H9 (cell line): Measurements from ENCODE around the gene MT1F. TPM values are rescaled to one million over a fixed set of nuclear protein-coding genes. Genes with fewer than 3 reads are reported as not detected.

Experiments used
- DNase-seq: peaks from one replicate; pipeline ENCODE4 v3.0.0-alpha.2; 2017
- H2AFZ ChIP-seq: one replicate; pipeline ENCODE4 v1.6.1; 2013; ENCODE audit warnings: mild to moderate bottlenecking, low read length, control low read depth, moderate library complexity
- H2AK5ac ChIP-seq: 2 replicates; pipeline ENCODE4 v1.6.1; 2013; ENCODE audit warnings: low read length, control low read depth, mixed read lengths; ENCODE audit not compliant: insufficient read length
- H2BK120ac ChIP-seq: one replicate; pipeline ENCODE4 v1.6.1; 2013; ENCODE audit warnings: low read depth, mild to moderate bottlenecking, low read length, control low read depth, inconsistent platforms; ENCODE audit not compliant: poor library complexity, severe bottlenecking
- H2BK12ac ChIP-seq: 2 replicates; pipeline ENCODE4 v1.6.1; 2013; ENCODE audit warnings: low read length, control low read depth, mixed read lengths, low read depth; ENCODE audit not compliant: insufficient read length
- H2BK15ac ChIP-seq: 2 replicates; pipeline ENCODE4 v1.6.1; 2013; ENCODE audit warnings: low read depth, low read length, control low read depth
- H2BK20ac ChIP-seq: one replicate; pipeline ENCODE4 v1.6.1; 2013; ENCODE audit warnings: low read depth, mild to moderate bottlenecking, low read length, control low read depth, inconsistent platforms; ENCODE audit not compliant: poor library complexity, severe bottlenecking
- H2BK5ac ChIP-seq: 2 replicates; pipeline ENCODE4 v1.6.1; 2013; ENCODE audit warnings: low read length, control low read depth, mixed read lengths; ENCODE audit not compliant: insufficient read length
- H3K14ac ChIP-seq: 2 replicates; pipeline ENCODE4 v1.6.1; 2013; ENCODE audit warnings: low read length, control low read depth; ENCODE audit not compliant: insufficient read depth
- H3K18ac ChIP-seq: 2 replicates; pipeline ENCODE4 v1.6.1; 2013; ENCODE audit warnings: low read depth, mild to moderate bottlenecking, mixed read lengths, low read length, control low read depth; ENCODE audit not compliant: insufficient read length
- H3K23ac ChIP-seq: 2 replicates; pipeline ENCODE4 v1.6.1; 2013; ENCODE audit warnings: low read length, control low read depth, mixed read lengths, low read depth; ENCODE audit not compliant: insufficient read length
- H3K23me2 ChIP-seq: 2 replicates; pipeline ENCODE4 v1.6.1; 2013; ENCODE audit warnings: low read depth, mild to moderate bottlenecking, mixed read lengths, low read length, control low read depth; ENCODE audit not compliant: insufficient read length, poor library complexity, severe bottlenecking
- H3K27ac ChIP-seq: 2 replicates; pipeline ENCODE4 v1.5.1; 2013; ENCODE audit warnings: low read length, control low read depth, mixed read lengths, low read depth; ENCODE audit not compliant: insufficient read length
- H3K27me3 ChIP-seq: 2 replicates; pipeline ENCODE4 v1.6.1; 2013; ENCODE audit warnings: low read length, control low read depth, inconsistent platforms; ENCODE audit not compliant: insufficient read depth
- H3K4ac ChIP-seq: 2 replicates; pipeline ENCODE4 v1.6.1; 2013; ENCODE audit warnings: low read depth, mild to moderate bottlenecking, control low read depth, inconsistent platforms, low read length, moderate library complexity
- H3K4me1 ChIP-seq: 2 replicates; pipeline ENCODE4 v1.6.1; 2013; ENCODE audit warnings: low read length, control low read depth, inconsistent platforms; ENCODE audit not compliant: insufficient read depth
- H3K4me2 ChIP-seq: 2 replicates; pipeline ENCODE4 v1.6.1; 2013; ENCODE audit warnings: low read length, control low read depth, mixed read lengths; ENCODE audit not compliant: insufficient read length, insufficient read depth
- H3K56ac ChIP-seq: 2 replicates; pipeline ENCODE4 v1.6.1; 2013; ENCODE audit warnings: low read depth, mild to moderate bottlenecking, mixed read lengths, low read length, control low read depth; ENCODE audit not compliant: insufficient read length
- H3K79me1 ChIP-seq: 2 replicates; pipeline ENCODE4 v1.6.1; 2013; ENCODE audit warnings: low read depth, mild to moderate bottlenecking, moderate library complexity, low read length, control low read depth, inconsistent platforms; ENCODE audit not compliant: insufficient read depth, poor library complexity, severe bottlenecking
- H3K79me2 ChIP-seq: 2 replicates; pipeline ENCODE4 v1.6.1; 2013; ENCODE audit warnings: low read length, control low read depth, inconsistent platforms; ENCODE audit not compliant: insufficient read depth
- H3K9ac ChIP-seq: 2 replicates; pipeline ENCODE4 v1.6.1; 2013; ENCODE audit warnings: low read length, control low read depth, mixed read lengths; ENCODE audit not compliant: insufficient read length; ENCODE audit errors: extremely low read depth
- H3K9me3 ChIP-seq: one replicate; pipeline ENCODE4 v1.6.1; 2013; ENCODE audit warnings: low read depth, low read length, inconsistent platforms; ENCODE audit not compliant: control insufficient read depth
- H3T11ph ChIP-seq: one replicate; pipeline ENCODE4 v1.6.1; 2013; ENCODE audit warnings: mild to moderate bottlenecking, low read length, control low read depth, inconsistent platforms
- H4K20me1 ChIP-seq: one replicate; pipeline ENCODE4 v1.6.1; 2013; ENCODE audit not compliant: control insufficient read depth, insufficient read length, insufficient read depth
- H4K5ac ChIP-seq: 2 replicates; pipeline ENCODE4 v1.6.1; 2013; ENCODE audit warnings: low read depth, mild to moderate bottlenecking, mixed read lengths, low read length, control low read depth; ENCODE audit not compliant: insufficient read length
- H4K8ac ChIP-seq: replicated peaks from 2 replicates; pipeline ENCODE4 v1.6.1; 2013; ENCODE audit warnings: low read length, control low read depth, mixed read lengths, low read depth; ENCODE audit not compliant: insufficient read length
- H4K91ac ChIP-seq: 2 replicates; pipeline ENCODE4 v1.6.1; 2013; ENCODE audit warnings: low read depth, mild to moderate bottlenecking, moderate library complexity, mixed read lengths, low read length, control low read depth; ENCODE audit not compliant: insufficient read length
- H3K27ac Mint-ChIP-seq, 3 experiments: 2 replicates in 2 of 3; 3 replicates in 1 of 3; pipeline ENCODE4 v1.8.0; 2020 to 2021; ENCODE audit warnings: mixed read lengths in 3 of 3, mild to moderate bottlenecking in 1 of 3, moderate library complexity in 1 of 3
- H3K27me3 Mint-ChIP-seq: 2 replicates; pipeline ENCODE4 v1.8.0; 2021; ENCODE audit warnings: low read depth, mild to moderate bottlenecking, moderate library complexity, mixed read lengths
- H3K36me3 Mint-ChIP-seq, 3 experiments: 2 replicates in 2 of 3; 3 replicates in 1 of 3; pipeline ENCODE4 v1.8.0; 2020 to 2021; ENCODE audit warnings: low read depth in 3 of 3, mixed read lengths in 3 of 3; ENCODE audit not compliant: insufficient read depth in 1 of 3
- H3K4me1 Mint-ChIP-seq, 2 experiments: 2 replicates each; pipeline ENCODE4 v1.8.0; 2020; ENCODE audit warnings: mixed read lengths in 2 of 2
- H3K4me3 Mint-ChIP-seq, 2 experiments: 2 replicates in 1 of 2; 3 replicates in 1 of 2; pipeline ENCODE4 v1.8.0; 2020 to 2021; ENCODE audit warnings: mild to moderate bottlenecking in 2 of 2, mixed read lengths in 2 of 2, moderate library complexity in 1 of 2
- H3K9me3 Mint-ChIP-seq, 2 experiments: 2 replicates in 1 of 2; 3 replicates in 1 of 2; pipeline ENCODE4 v1.8.0; 2020; ENCODE audit warnings: mild to moderate bottlenecking in 2 of 2, mixed read lengths in 2 of 2, moderate library complexity in 1 of 2
- WGBS: extraction: QIAGEN DNeasy Blood & Tissue Kit; methylation state at CpG from one replicate; pipeline ENCODE4 v1.1.7; 2013; ENCODE audit warnings: missing lambda C conversion rate, low lambda C conversion rate, mixed read lengths; ENCODE audit not compliant: insufficient read length; ENCODE audit errors: extremely low coverage; 5-methylcytosine and 5-hydroxymethylcytosine counted together
- total RNA-seq: library from RNA; stranded (reverse); gene quantifications from 2 replicates; pipeline ENCODE4 v1.2.1, GENCODE V29; 2021
- TF ChIP-seq, protein P1 (sequence below): fragments of 200-600 bp; sonication (generic); conservative IDR thresholded peaks from 3 replicates; pipeline ENCODE4 v1.8.0; 2021; ENCODE audit warnings: antibody characterized with exemption, mild to moderate bottlenecking

Gene MT1F
- total RNA-seq, 1 experiment from 2014 or later: 26.1 TPM

- no peak overlapping the region for H3K27ac Mint-ChIP-seq
- H3K27ac ChIP-seq: no peak overlapping the region
- peaks cover 28 to 33% of the 10 kb centered on the region in 2 experiments for H3K4me1 Mint-ChIP-seq
- no peak overlapping the region for H2BK5ac ChIP-seq
- no peak overlapping the region for H2BK20ac ChIP-seq
- no peaks in the 10 kb centered on the region for H3K9me3 ChIP-seq
- TF ChIP-seq, protein P1, sequence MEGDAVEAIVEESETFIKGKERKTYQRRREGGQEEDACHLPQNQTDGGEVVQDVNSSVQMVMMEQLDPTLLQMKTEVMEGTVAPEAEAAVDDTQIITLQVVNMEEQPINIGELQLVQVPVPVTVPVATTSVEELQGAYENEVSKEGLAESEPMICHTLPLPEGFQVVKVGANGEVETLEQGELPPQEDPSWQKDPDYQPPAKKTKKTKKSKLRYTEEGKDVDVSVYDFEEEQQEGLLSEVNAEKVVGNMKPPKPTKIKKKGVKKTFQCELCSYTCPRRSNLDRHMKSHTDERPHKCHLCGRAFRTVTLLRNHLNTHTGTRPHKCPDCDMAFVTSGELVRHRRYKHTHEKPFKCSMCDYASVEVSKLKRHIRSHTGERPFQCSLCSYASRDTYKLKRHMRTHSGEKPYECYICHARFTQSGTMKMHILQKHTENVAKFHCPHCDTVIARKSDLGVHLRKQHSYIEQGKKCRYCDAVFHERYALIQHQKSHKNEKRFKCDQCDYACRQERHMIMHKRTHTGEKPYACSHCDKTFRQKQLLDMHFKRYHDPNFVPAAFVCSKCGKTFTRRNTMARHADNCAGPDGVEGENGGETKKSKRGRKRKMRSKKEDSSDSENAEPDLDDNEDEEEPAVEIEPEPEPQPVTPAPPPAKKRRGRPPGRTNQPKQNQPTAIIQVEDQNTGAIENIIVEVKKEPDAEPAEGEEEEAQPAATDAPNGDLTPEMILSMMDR: no peak
- no peak overlapping the region for H3K4ac ChIP-seq
- 0 out of 2 replicates have a peak, but pooled peaks cover 2% of the 10 kb centered on the region for H3K4me1 ChIP-seq
- H3K27me3 Mint-ChIP-seq: peaks cover 49% of the 10 kb centered on the region
- H3K56ac ChIP-seq: no peak overlapping the region
- no peaks in the 10 kb centered on the region for H3K79me2 ChIP-seq
- no peaks in the 10 kb centered on the region; a peak in 1 of 5 replicates for H3K9me3 Mint-ChIP-seq
- H3T11ph ChIP-seq: no peak overlapping the region
- no peak overlapping the region for H2AK5ac ChIP-seq
- H3K27me3 ChIP-seq: peaks cover 4% of the 10 kb centered on the region; the same call in 1 of the 2 replicates
- H4K20me1 ChIP-seq: no peaks in the 10 kb centered on the region
- H2BK12ac ChIP-seq: no peak overlapping the region
- H2AFZ ChIP-seq: no peak overlapping the region
- H4K8ac ChIP-seq: no peak overlapping the region
- no peaks in the 10 kb centered on the region for H3K79me1 ChIP-seq
- H3K9ac ChIP-seq: peak overlapping the region; percentile 30
- H2BK120ac ChIP-seq: no peak overlapping the region
- DNase-seq: peak; percentile 86
- H3K36me3 Mint-ChIP-seq: no peaks in the 10 kb centered on the region
- peak overlapping the region; percentile 61 to 74 for H3K4me3 Mint-ChIP-seq
- 0 out of 2 replicates have a peak overlapping the region, but pooled peaks have one; percentile 44 for H3K14ac ChIP-seq
- peak overlapping the region; percentile 56 for H3K18ac ChIP-seq
- no peak overlapping the region for H4K91ac ChIP-seq
- H2BK15ac ChIP-seq: no peak overlapping the region
- H3K23ac ChIP-seq: no peak overlapping the region
- H4K5ac ChIP-seq: no peak overlapping the region
- peak overlapping the region; percentile 87 for H3K4me2 ChIP-seq
- no CpG with 5 or more reads among the region's 32 CpGs for WGBS
- peaks cover 7% of the 10 kb centered on the region for H3K23me2 ChIP-seq
These were observed 18.0 kb downstream of the MT1F start for GRCh38 chr16:56675685-56676210.
